ENCODE data around the gene AMBN.

Gene AMBN

DNA sequence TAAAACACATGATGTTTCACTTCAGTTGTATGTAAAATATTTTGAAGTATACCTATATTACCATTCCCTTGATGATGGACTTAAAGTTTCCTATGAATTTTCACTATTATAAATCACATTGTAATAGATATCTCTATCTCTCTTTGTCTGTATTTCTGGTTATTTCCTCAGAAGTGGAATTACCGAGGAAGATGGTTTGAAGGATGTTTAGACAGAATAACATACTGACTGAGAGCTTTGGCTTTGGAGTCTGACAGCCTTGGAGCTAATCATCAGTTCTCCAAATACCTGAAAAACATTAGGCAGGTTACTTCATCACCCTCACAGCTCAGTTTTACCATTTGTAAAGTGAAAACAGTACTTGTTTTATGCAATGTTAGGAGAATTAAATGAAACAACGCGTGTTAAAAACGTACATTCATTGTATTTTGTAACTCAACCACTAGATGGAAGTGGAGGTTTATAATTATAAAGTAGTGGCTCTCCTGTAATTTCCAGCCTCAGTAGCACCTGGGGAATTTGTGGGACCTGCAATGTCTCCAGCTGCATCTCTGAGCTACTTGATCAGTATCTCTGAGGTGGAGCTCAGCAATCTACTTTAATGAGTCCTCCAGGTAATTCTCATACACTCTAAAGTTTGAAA lies 59.9 kb downstream of the AMBN start:
- H3K4me1 ChIP-seq (ENCODE audit: insufficient read depth, low read length): peaks cover 37% of the 10 kb centered on the region
- TF ChIP-seq EZH2 (IDR thresholded peaks at IDR 0.05; ENCODE audit: borderline replicate concordance, low read depth, low read length, severe bottlenecking): no peak
- TF ChIP-seq, protein P1, sequence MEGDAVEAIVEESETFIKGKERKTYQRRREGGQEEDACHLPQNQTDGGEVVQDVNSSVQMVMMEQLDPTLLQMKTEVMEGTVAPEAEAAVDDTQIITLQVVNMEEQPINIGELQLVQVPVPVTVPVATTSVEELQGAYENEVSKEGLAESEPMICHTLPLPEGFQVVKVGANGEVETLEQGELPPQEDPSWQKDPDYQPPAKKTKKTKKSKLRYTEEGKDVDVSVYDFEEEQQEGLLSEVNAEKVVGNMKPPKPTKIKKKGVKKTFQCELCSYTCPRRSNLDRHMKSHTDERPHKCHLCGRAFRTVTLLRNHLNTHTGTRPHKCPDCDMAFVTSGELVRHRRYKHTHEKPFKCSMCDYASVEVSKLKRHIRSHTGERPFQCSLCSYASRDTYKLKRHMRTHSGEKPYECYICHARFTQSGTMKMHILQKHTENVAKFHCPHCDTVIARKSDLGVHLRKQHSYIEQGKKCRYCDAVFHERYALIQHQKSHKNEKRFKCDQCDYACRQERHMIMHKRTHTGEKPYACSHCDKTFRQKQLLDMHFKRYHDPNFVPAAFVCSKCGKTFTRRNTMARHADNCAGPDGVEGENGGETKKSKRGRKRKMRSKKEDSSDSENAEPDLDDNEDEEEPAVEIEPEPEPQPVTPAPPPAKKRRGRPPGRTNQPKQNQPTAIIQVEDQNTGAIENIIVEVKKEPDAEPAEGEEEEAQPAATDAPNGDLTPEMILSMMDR (IDR thresholded peaks at IDR 0.05; ENCODE audit: borderline replicate concordance, extremely low read depth, low read length, poor library complexity, severe bottlenecking): peak; percentile 84
- ATAC-seq (ENCODE audit: insufficient read depth, low read depth): peak; percentile 92
- H3K9me3 ChIP-seq (ENCODE audit: insufficient read depth, low read length, severe bottlenecking): no peaks in the 10 kb centered on the region
- peak; percentile 70 for DNase-seq
- H2AFZ ChIP-seq (ENCODE audit: low read depth, low read length): peak overlapping the region; percentile 86
- no peaks in the 10 kb centered on the region for H3K79me2 ChIP-seq (ENCODE audit: insufficient read depth, low read length)
- H4K20me1 ChIP-seq (ENCODE audit: insufficient read depth, low read length): no peaks in the 10 kb centered on the region
- no peaks in the 10 kb centered on the region for H3K36me3 ChIP-seq (ENCODE audit: insufficient read depth, low read length)
- H3K27ac ChIP-seq (ENCODE audit: low read length): peak overlapping the region; percentile 76
- H3K27me3 ChIP-seq (ENCODE audit: insufficient read depth, low read length, poor library complexity): no peaks in the 10 kb centered on the region
- no peak overlapping the region for H3K4me3 ChIP-seq (ENCODE audit: low read depth in 1 of 2, low read length in 2 of 2)
- peak overlapping the region; percentile 53 for H3K4me2 ChIP-seq (ENCODE audit: insufficient read depth, low read length)
- peak overlapping the region; percentile 34 for H3K9ac ChIP-seq (ENCODE audit: low read depth, low read length)

DNA sequence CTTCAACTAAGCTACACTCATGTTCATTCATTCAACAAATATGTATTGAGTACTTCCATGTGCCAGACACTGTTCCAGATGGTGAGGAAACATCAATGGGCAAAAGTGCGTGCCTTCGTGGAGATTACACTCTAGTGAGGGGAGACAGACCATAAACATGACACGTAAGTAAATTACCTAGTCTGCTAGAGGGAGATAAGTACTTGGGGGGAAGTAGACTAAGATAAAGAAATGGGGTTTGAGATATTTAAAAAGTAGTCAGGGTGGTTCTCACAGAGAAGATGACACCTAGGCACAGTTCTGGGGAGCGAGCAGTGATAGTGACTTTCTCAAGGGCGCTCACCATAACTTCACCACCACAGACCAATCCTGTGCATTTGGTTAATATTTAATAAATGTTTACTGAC lies 62.6 kb downstream of the AMBN start:
- H4K20me1 ChIP-seq (ENCODE audit: insufficient read depth, low read length): no peaks in the 10 kb centered on the region
- H3K4me3 ChIP-seq (ENCODE audit: low read depth in 1 of 2, low read length in 2 of 2): no peak overlapping the region
- TF ChIP-seq, protein P1 (IDR thresholded peaks at IDR 0.05; ENCODE audit: borderline replicate concordance, extremely low read depth, low read length, poor library complexity, severe bottlenecking): no peak
- TF ChIP-seq EZH2 (IDR thresholded peaks at IDR 0.05; ENCODE audit: borderline replicate concordance, low read depth, low read length, severe bottlenecking): no peak
- no peak overlapping the region for H3K9ac ChIP-seq (ENCODE audit: low read depth, low read length)
- no peaks in the 10 kb centered on the region for H3K36me3 ChIP-seq (ENCODE audit: insufficient read depth, low read length)
- DNase-seq (no peak), ATAC-seq (ENCODE audit: insufficient read depth, low read depth) (no peak)
- peaks cover 42% of the 10 kb centered on the region for H3K4me1 ChIP-seq (ENCODE audit: insufficient read depth, low read length)
- H3K27ac ChIP-seq (ENCODE audit: low read length): no peak overlapping the region; the same call in 1 of the 2 replicates
- no peaks in the 10 kb centered on the region for H3K79me2 ChIP-seq (ENCODE audit: insufficient read depth, low read length)
- H3K9me3 ChIP-seq (ENCODE audit: insufficient read depth, low read length, severe bottlenecking): no peaks in the 10 kb centered on the region
- H3K27me3 ChIP-seq (ENCODE audit: insufficient read depth, low read length, poor library complexity): no peaks in the 10 kb centered on the region
- no peak overlapping the region for H2AFZ ChIP-seq (ENCODE audit: low read depth, low read length)
- H3K4me2 ChIP-seq (ENCODE audit: insufficient read depth, low read length): no peak overlapping the region
